K562 (cell line): Measurements from ENCODE around the gene USP49.

Source experiments
- CBFB ChIP-seq: sonication (generic); formaldehyde crosslinking; IDR thresholded peaks from 2 replicates; pipeline ENCODE4 v1.4.0; 2020; ENCODE audit warnings: mild to moderate bottlenecking, missing genetic modification reagents
- CTCF ChIP-seq, 3 experiments: IDR thresholded peaks in 2 of 3; conservative IDR thresholded peaks in 1 of 3; 2 replicates each; pipeline ENCODE4 v1.5.1; 2011 to 2012; ENCODE audit warnings: low read length in 3 of 3, mild to moderate bottlenecking in 3 of 3, control low read depth in 2 of 3, improper control_type of control experiment in 1 of 3, inconsistent platforms in 1 of 3, low read depth in 1 of 3, mixed read lengths in 1 of 3, moderate library complexity in 1 of 3; ENCODE audit not compliant: insufficient read depth in 2 of 3
- FOS ChIP-seq: IDR thresholded peaks from 3 replicates; pipeline ENCODE4 v1.6.1; 2011; ENCODE audit not compliant: insufficient read length; ENCODE audit errors: extremely low read depth
- HDAC6 ChIP-seq: IDR thresholded peaks from 2 replicates; pipeline ENCODE4 v1.6.1; 2012; ENCODE audit warnings: low read depth, mild to moderate bottlenecking, control low read depth, inconsistent platforms, low read length, moderate library complexity
- HDGF ChIP-seq: fragments of 450-650 bp; IDR thresholded peaks from 2 replicates; pipeline ENCODE4 v1.6.1; 2016
- POLR3A ChIP-seq: IDR thresholded peaks from 2 replicates; pipeline ENCODE4 v1.6.1; 2011; ENCODE audit warnings: borderline replicate concordance, mild to moderate bottlenecking, moderate library complexity; ENCODE audit not compliant: insufficient read length, insufficient read depth; ENCODE audit errors: extremely low read depth
- TARDBP ChIP-seq: fragments of 450-650 bp; IDR thresholded peaks from 2 replicates; pipeline ENCODE4 v1.6.1; 2016
- ZHX1 ChIP-seq: fragments of 150-350 bp; conservative IDR thresholded peaks from 2 replicates; pipeline ENCODE4 v1.6.1; 2014; ENCODE audit warnings: low read length

- TF ChIP-seq CTCF (IDR thresholded peaks at IDR 0.05 in 2 of 3, conservative IDR thresholded peaks at IDR 0.05 in 1 of 3; ENCODE audit: insufficient read depth in 2 of 3, low read depth in 1 of 3, low read length in 3 of 3), result no peak
- no peak for TF ChIP-seq ZHX1
- no peak for TF ChIP-seq FOS
- TF ChIP-seq POLR3A, result no peak
- no peak for TF ChIP-seq TARDBP
- no peak for TF ChIP-seq HDAC6
- TF ChIP-seq HDGF, result no peak
- TF ChIP-seq CBFB (CRISPR knock-in tag), result no peak
Observed at GRCh38 chr6:41756354-41756753, 138.8 kb downstream of the USP49 start.
